Fibroblast of pulmonary artery (primary cell): ENCODE data around the gene MOSPD3.
A peak's percentile ranks its signal among the peaks of the same experiment; 100 is the strongest.

Source experiments
- DNase-seq: peaks from one replicate; pipeline ENCODE4 v3.0.0-alpha.2; 2010; ENCODE audit warnings: low read depth
- H3K4me3 ChIP-seq: replicated peaks from 2 replicates; pipeline ENCODE4 v1.5.1; 2011; ENCODE audit warnings: low read depth, mild to moderate bottlenecking, control low read depth, low read length, moderate library complexity
- TF ChIP-seq, protein P1 (sequence below): IDR thresholded peaks from 2 replicates; pipeline ENCODE4 v1.5.1; 2011; ENCODE audit warnings: mild to moderate bottlenecking, control low read depth, low read length, inconsistent platforms; ENCODE audit errors: missing control alignments

Gene MOSPD3

DNA sequence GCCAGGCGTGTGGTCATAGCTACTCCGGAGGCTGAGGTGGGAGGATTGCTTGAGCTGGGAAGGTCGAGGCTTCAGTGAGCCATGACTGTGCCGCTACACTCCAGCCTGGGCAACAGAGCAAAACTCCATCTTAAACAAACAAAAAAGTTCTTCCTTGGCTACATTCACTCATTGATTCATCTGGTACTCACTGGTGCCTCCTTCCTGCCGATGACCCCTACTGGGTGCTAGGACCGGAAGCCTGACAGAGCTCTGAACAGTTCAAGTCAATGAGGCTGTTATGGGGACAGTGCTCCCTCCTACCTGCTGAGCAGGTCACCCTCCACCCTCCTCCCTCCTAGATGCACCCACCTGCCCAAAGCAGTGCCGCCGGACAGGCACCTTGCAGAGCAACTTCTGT is 5.2 kb upstream of the MOSPD3 start:
- no peak for DNase-seq
- H3K4me3 ChIP-seq, result no peak overlapping the region
- TF ChIP-seq, protein P1, sequence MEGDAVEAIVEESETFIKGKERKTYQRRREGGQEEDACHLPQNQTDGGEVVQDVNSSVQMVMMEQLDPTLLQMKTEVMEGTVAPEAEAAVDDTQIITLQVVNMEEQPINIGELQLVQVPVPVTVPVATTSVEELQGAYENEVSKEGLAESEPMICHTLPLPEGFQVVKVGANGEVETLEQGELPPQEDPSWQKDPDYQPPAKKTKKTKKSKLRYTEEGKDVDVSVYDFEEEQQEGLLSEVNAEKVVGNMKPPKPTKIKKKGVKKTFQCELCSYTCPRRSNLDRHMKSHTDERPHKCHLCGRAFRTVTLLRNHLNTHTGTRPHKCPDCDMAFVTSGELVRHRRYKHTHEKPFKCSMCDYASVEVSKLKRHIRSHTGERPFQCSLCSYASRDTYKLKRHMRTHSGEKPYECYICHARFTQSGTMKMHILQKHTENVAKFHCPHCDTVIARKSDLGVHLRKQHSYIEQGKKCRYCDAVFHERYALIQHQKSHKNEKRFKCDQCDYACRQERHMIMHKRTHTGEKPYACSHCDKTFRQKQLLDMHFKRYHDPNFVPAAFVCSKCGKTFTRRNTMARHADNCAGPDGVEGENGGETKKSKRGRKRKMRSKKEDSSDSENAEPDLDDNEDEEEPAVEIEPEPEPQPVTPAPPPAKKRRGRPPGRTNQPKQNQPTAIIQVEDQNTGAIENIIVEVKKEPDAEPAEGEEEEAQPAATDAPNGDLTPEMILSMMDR, result no peak

GRCh38 chr7:100609958-100610357 is 2.4 kb upstream of the MOSPD3 start:
- no peak overlapping the region for H3K4me3 ChIP-seq
- DNase-seq, result no peak
- TF ChIP-seq, protein P1, result no peak

DNA sequence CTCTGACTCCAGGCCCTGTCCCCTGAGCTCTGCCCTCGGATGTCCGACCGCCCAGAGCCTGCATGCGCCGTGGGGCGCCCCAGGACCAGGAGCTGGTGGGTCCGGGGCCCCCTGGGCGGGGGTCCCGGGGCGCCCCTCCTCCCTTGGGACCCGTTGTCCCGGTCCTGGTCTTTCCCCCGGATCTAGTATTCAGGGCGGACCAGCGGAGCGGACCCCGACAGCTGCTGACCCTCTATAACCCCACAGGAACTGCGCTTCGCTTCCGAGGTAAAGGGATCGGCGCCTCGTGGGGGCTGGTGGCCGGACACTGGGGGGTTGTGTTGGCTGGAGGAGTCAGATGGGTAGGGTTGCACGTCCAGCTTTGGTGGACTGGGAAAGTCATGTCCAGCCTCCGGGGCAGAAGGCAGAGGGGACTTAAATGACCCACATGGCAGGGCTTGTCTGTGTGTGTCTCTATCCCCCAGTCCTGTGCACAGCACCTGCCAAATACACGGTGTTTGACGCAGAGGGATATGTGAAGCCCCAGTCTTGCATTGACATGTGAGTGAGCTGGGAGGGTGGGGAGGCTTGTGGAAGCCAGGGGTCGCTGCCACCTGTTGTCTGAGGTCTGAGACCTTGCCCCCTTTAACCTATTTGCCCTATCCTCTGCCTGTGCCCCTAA is 520 bp downstream of the MOSPD3 start:
- H3K4me3 ChIP-seq, result peak overlapping the region; percentile 76
- DNase-seq, result no peak
- TF ChIP-seq, protein P1, result peak; percentile 13

DNA sequence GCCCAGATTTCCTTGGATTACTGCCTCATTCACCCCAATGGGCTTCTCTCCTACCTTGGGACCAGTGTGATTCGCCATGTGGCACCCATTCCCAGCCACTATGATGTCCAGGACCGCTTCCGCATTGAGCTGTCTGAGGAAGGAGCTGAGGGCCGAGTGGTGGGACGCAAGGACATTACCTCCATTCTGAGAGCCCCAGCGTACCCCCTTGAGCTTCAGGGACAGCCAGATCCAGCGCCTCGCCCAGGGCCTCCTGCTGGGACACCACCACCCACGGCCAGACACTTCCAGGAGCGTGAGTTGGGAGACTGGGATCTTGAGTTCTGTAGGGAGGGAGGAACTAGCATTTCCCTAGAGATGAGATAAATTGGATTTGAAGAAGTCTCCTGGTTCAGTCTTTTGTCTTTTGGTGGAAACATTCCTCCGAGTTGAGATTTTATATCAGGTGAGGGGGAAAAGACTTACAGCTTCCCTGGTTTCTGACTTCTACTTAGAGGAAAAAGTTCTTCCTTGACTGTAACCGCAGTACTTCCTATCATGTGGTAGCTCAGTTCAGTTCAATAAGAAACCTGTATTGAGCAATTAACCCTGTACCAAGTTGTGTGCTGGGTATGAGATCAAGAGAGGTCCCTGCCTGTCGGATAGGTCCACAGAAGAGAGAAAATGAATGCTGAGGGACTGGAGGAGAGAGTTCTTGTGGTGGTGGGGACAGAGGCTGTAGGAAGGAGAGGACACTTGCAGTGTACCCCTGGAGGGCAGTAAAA is 1.3 kb downstream of the MOSPD3 start:
- H3K4me3 ChIP-seq, result peak overlapping the region; percentile 76
- TF ChIP-seq, protein P1, result no peak
- DNase-seq, result no peak

- no peak for DNase-seq
- H3K4me3 ChIP-seq, result no peak overlapping the region
- TF ChIP-seq, protein P1, result no peak
Measured at GRCh38 chr7:100614308-100614861, 2.0 kb downstream of the MOSPD3 start.

DNA sequence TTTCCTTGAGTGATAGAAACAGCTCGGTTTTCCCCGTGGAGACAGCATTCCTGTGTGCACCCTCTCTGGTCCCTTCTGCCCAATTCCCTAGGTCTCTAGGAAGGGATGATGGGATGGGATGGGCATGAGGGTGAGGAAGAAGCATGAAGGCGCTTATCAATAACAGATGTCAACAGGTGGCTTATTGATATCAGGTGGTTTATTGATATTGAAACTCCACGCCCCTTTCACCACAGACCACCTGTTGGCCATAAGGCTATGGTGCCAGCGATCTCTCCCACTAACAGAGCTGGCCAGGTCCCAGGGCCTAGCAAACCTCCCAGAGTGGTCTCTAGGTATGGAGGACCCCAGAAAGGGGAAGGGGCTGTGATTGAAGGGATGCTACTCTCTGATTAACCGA is 7.9 kb downstream of the MOSPD3 start:
- no peak for DNase-seq
- H3K4me3 ChIP-seq, result no peak overlapping the region
- TF ChIP-seq, protein P1, result no peak
